Vagina (tissue), 2 donors: ENCODE measurements around the gene TAS2R14.

Source experiments
- POLR2A ChIP-seq, 2 donors: fragments of 450-650 bp; IDR thresholded peaks; one replicate each; pipeline ENCODE4 v1.6.1; 2017; ENCODE audit warnings: antibody characterized with exemption in 2 of 2, mild to moderate bottlenecking in 2 of 2, moderate library complexity in 2 of 2
- POLR2AphosphoS5 ChIP-seq, 2 donors: sonication (generic); formaldehyde crosslinking; IDR thresholded peaks; one replicate each; pipeline ENCODE4 v1.9.0; 2017; ENCODE audit warnings: antibody characterized with exemption in 2 of 2, mild to moderate bottlenecking in 2 of 2, low read depth in 1 of 2; ENCODE audit not compliant: insufficient read depth in 1 of 2
- TF ChIP-seq, protein P1 (sequence below), 3 experiments: fragments of 450-650 bp in 2 of 3; fragments of 200-600 bp in 1 of 3; sonication (generic) in 1 of 3; IDR thresholded peaks; one replicate each; pipeline ENCODE4 v1.5.1; 2017 to 2019; ENCODE audit warnings: antibody characterized with exemption in 3 of 3, mild to moderate bottlenecking in 2 of 3, moderate library complexity in 2 of 3

DNA sequence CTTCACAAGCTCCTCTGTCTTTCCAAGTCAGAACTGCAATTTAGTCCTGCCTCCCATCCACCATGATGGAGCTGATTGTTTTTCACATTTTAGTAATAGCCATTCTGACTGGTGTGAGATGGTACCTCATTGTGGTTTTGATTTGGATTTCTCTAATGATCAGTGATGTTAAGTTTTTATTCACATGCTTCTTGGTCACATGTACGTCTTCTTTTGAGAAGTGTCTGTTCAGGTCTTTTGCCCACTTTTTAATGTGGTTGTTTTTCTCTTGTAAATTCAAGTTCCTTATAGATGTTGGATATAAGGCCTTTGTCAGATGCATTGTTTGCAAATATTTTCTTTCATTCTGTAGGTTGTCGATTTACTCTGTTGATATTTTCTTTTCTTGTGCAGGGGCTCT lies 4.1 kb upstream of the TAS2R14 start:
- TF ChIP-seq, protein P1, sequence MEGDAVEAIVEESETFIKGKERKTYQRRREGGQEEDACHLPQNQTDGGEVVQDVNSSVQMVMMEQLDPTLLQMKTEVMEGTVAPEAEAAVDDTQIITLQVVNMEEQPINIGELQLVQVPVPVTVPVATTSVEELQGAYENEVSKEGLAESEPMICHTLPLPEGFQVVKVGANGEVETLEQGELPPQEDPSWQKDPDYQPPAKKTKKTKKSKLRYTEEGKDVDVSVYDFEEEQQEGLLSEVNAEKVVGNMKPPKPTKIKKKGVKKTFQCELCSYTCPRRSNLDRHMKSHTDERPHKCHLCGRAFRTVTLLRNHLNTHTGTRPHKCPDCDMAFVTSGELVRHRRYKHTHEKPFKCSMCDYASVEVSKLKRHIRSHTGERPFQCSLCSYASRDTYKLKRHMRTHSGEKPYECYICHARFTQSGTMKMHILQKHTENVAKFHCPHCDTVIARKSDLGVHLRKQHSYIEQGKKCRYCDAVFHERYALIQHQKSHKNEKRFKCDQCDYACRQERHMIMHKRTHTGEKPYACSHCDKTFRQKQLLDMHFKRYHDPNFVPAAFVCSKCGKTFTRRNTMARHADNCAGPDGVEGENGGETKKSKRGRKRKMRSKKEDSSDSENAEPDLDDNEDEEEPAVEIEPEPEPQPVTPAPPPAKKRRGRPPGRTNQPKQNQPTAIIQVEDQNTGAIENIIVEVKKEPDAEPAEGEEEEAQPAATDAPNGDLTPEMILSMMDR (IDR thresholded peaks at IDR 0.05) = no peak
- TF ChIP-seq POLR2AphosphoS5 (IDR thresholded peaks at IDR 0.05; ENCODE audit: insufficient read depth in 1 of 2, low read depth in 1 of 2) (no peak), POLR2A (IDR thresholded peaks at IDR 0.05) (no peak)
